ENCODE measurements around the gene MYCBP2.

The MYCBP2 gene

DNA sequence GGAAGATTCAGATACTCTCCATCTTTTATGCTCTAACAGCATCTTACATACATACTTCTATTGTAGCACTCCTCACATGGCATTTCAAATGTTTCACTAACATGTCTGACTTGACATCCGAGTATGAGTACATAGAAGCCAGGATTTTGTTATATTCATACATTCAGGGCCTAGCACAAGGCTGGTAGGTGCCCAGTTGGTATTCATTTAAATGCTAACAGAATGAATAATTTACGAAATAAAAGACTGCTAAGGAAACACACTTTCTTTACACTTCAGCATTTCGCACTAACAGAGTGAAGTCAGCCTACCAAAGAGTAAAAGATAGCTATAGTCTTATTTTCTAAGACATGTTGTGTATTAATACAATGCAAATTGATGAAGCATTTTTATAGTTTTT lies 232.1 kb downstream of the MYCBP2 start:
- H4K20me1 ChIP-seq = no peaks in the 10 kb centered on the region
- no peak for TF ChIP-seq Cebpa-rat (IDR thresholded peaks at IDR 0.05)
- no peaks in the 10 kb centered on the region for H3K27me3 ChIP-seq
- H3K4me1 ChIP-seq = no peaks in the 10 kb centered on the region
- H3K27ac ChIP-seq = no peak overlapping the region
- peaks cover 87% of the 10 kb centered on the region for H3K36me3 ChIP-seq
- no peak overlapping the region for H3K9ac ChIP-seq
- no peak overlapping the region for H3K4me2 ChIP-seq
- no peaks in the 10 kb centered on the region for H3K9me3 ChIP-seq
- H3K4me3 ChIP-seq = no peak overlapping the region

DNA sequence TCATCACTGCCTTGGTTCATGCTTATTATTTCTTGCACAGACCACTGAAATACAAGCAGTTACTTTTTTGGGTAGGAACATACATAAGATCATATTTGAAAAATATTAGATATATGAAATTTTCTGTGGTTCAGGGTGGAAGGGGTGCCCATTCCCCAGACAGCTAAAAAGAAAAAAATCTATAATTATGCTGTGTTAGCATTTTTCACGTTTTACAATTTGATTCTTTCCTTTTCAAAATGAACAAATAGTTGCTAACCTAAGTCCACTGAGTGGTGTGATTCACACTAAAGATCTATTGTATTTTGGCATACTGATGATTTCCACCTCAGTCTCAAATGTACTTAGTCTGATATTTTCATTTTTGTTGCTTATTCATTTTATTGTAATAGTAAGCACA lies 233.2 kb downstream of the MYCBP2 start:
- Histone ChIP-seq H3K9ac (no peak overlapping the region), H3K36me3 (peaks cover 77% of the 10 kb centered on the region), H3K27ac (no peak overlapping the region)

DNA sequence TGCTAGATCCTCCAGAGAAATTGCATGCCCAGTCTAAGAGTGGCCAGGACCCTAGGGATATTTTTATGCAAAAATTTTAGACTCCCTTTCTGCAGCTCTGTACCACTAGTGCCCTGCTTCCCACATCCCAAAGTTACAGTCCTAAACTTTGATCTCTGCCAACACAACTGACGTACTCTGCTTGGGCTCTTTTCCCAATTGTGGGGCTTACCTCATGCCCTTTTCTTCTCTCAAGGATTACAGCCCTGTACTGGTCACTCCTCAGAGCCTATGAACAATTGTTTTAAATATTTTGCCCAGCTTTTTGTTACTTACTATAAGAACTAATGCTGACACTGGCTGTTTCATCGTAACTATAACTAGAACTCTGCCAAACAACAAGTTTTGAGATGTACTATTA lies 242.1 kb downstream of the MYCBP2 start:
- TF ChIP-seq Cebpa-rat (IDR thresholded peaks at IDR 0.05) = no peak
- no peak overlapping the region for H3K27ac ChIP-seq
- peaks cover 73% of the 10 kb centered on the region for H3K36me3 ChIP-seq

More for the DNA sequence above, 233.2 kb downstream of the MYCBP2 start:
- H4K20me1 ChIP-seq = no peaks in the 10 kb centered on the region
- no peaks in the 10 kb centered on the region for H3K9me3 ChIP-seq
- H3K27me3 ChIP-seq = no peaks in the 10 kb centered on the region
- H3K4me1 ChIP-seq = no peaks in the 10 kb centered on the region
- H3K4me2 ChIP-seq = no peak overlapping the region
- H3K4me3 ChIP-seq = no peak overlapping the region
- no peak for TF ChIP-seq Cebpa-rat (IDR thresholded peaks at IDR 0.05)

DNA sequence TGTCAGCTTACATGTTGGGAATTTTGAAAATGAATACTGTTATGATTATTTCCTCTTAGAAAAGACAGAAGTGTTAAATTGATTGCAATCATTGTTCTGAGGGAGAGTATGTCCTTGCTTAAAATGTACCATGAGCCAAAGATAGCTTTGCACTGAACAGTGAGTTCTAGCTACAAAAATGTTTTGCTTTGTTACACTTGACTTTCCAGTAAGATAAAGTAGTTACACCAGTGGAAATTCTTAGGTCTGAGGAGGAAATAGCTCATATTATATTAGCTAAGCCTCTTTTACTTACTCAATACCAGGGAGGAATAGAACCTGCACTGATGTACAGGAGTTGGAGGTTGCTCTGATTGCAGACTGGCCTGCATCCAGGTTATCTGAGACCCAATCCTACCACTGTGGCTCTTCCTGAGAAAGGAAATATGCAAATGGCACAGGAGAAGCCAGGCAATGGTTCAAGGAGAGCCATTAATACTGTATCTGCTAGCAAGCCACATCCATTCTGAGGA lies 246.9 kb downstream of the MYCBP2 start:
- Histone ChIP-seq H3K27me3 (no peaks in the 10 kb centered on the region), H3K36me3 (peaks cover 94% of the 10 kb centered on the region), H3K9ac (no peak overlapping the region), H4K20me1 (no peaks in the 10 kb centered on the region), H3K4me3 (no peak overlapping the region), H3K4me1 (no peaks in the 10 kb centered on the region), H3K4me2 (no peak overlapping the region), H3K9me3 (no peaks in the 10 kb centered on the region), H3K27ac (no peak overlapping the region)
- TF ChIP-seq Cebpa-rat (IDR thresholded peaks at IDR 0.05) = no peak

More for the DNA sequence above, 242.1 kb downstream of the MYCBP2 start:
- Histone ChIP-seq H3K4me2 (no peak overlapping the region), H3K27me3 (no peaks in the 10 kb centered on the region), H4K20me1 (no peaks in the 10 kb centered on the region), H3K9ac (no peak overlapping the region), H3K4me1 (no peaks in the 10 kb centered on the region), H3K9me3 (no peaks in the 10 kb centered on the region), H3K4me3 (no peak overlapping the region)

DNA sequence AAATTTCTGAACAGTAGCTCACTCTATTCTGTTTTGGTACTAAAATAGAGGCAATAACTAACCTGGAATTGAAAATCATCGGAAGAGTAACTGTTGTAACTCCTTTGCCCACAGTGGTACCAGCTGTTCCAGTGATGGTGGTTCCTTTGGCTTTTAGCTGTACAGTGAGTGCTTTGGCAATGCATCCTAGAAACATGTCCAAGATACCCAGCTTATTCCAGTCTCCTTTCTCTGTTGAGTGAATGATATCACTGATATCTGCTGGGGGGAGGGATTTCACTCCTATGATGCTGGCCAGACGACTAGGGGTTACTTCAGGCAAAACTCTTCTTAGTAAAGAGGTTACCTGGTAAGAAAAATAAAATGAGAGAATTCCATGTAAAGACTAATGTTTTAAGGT lies 259.4 kb downstream of the MYCBP2 start:
- Histone ChIP-seq H3K9ac (no peak overlapping the region), H3K36me3 (peaks cover 81% of the 10 kb centered on the region), H3K27ac (no peak overlapping the region), H3K9me3 (no peaks in the 10 kb centered on the region), H4K20me1 (no peaks in the 10 kb centered on the region), H3K4me2 (no peak overlapping the region), H3K4me3 (no peak overlapping the region), H3K4me1 (no peaks in the 10 kb centered on the region), H3K27me3 (no peaks in the 10 kb centered on the region)
- TF ChIP-seq Cebpa-rat (IDR thresholded peaks at IDR 0.05) = no peak

DNA sequence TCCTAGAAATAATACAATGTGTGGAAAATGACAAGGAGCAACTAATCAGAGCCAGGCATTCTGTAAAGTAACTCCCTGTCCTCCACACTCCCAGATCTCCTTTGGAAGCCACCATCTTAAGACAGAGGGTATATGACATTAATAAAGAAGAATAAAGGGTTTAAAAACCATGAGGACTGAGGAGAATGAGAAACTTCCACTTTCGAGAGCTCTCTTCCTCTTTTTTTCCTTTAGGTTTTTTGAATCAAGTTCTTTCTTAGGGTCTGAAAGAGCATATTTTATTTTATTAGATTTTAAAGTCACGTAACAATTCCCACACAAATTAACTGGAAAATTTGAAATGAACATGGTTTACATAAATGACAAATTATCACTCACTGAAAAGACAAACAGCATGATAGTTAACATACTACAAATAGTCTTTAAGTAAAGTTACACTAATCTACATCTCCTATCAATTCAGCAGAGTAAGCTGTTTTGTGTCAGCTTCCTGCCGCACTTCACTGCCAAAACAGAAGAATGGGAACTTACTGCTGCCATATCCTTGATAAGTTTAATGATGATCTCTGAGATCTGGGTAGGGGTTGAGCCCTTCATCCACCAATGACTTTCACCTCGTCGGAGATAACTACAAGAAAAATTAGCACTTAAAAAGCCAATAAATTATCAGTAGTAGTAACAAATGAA lies 261.3 kb downstream of the MYCBP2 start:
- H3K36me3 ChIP-seq = peaks cover 93% of the 10 kb centered on the region
- no peak overlapping the region for H3K27ac ChIP-seq
- no peak overlapping the region for H3K4me2 ChIP-seq

DNA sequence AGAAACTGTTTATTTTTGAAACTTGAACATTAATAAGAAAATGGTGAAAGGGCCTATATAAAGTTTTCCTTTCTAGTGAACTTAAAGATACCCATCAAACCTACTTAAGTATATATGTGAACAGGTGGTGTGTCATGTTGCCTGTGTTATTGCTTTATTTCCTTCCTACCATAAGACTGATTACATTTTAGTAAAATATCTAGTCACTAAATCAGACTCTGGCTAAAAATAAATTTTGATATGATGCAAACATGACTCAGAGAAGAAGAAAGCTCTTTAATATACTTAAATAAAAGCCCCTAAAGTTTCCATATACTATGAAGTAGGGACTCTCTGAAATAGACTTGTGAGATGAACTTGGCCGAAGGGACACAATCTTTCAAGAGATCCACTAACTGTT lies 264.8 kb downstream of the MYCBP2 start:
- no peak overlapping the region for H3K9ac ChIP-seq
- no peak for TF ChIP-seq Cebpa-rat (IDR thresholded peaks at IDR 0.05)
- H4K20me1 ChIP-seq = no peaks in the 10 kb centered on the region
- no peaks in the 10 kb centered on the region for H3K4me1 ChIP-seq
- peaks cover 88% of the 10 kb centered on the region for H3K36me3 ChIP-seq
- H3K9me3 ChIP-seq = no peaks in the 10 kb centered on the region
- H3K4me3 ChIP-seq = no peak overlapping the region
- no peak overlapping the region for H3K27ac ChIP-seq
- no peaks in the 10 kb centered on the region for H3K27me3 ChIP-seq
- no peak overlapping the region for H3K4me2 ChIP-seq

More for the DNA sequence above, 261.3 kb downstream of the MYCBP2 start:
- no peaks in the 10 kb centered on the region for H3K27me3 ChIP-seq
- no peaks in the 10 kb centered on the region for H4K20me1 ChIP-seq
- no peak for TF ChIP-seq Cebpa-rat (IDR thresholded peaks at IDR 0.05)
- no peaks in the 10 kb centered on the region for H3K9me3 ChIP-seq
- H3K4me1 ChIP-seq = no peaks in the 10 kb centered on the region
- no peak overlapping the region for H3K9ac ChIP-seq
- no peak overlapping the region for H3K4me3 ChIP-seq

DNA sequence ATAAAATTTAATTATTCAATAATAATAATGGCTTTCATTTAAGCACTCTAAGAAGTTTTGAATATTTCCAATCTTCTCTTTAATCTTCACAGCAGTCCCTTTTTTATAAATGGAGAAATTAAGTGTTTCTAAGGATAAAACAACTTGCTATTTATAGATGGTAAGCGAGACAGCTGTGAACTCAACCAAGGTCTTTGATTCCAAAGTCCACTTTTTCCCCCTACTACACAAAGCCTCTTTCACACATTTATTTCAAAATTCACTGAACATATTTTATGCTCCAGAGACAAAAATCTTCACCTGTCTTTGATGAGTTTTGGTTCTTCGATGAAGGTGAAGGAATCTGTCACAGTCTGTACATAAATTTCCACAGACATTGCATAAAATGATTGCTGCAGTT lies 265.5 kb downstream of the MYCBP2 start:
- Histone ChIP-seq H3K27me3 (no peaks in the 10 kb centered on the region), H3K4me1 (no peaks in the 10 kb centered on the region), H3K27ac (no peak overlapping the region), H3K9ac (no peak overlapping the region), H3K4me2 (no peak overlapping the region), H3K36me3 (peaks cover 91% of the 10 kb centered on the region), H3K9me3 (no peaks in the 10 kb centered on the region), H4K20me1 (no peaks in the 10 kb centered on the region), H3K4me3 (no peak overlapping the region)
- no peak for TF ChIP-seq Cebpa-rat (IDR thresholded peaks at IDR 0.05)

DNA sequence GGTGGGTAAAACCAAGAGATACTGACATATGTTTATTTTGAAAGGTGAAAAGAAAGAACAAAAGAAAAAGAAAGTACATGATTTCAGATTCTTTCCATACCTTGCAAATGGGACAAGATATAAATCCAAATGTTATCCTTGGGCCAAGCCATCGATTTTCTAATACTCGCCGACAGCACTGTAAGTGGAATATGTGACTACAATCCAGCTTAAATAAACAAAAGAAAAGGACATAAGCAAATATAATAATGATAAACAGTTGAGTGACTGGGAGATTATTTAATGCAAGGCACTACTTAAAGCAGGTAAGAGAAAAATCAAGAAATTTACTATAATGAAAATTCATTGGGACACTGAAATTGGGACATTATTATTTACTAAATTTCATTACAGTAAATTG lies 270.0 kb downstream of the MYCBP2 start:
- Histone ChIP-seq H3K36me3 (peaks cover 92% of the 10 kb centered on the region), H3K4me3 (no peak overlapping the region), H4K20me1 (no peaks in the 10 kb centered on the region), H3K9me3 (no peaks in the 10 kb centered on the region), H3K4me2 (no peak overlapping the region), H3K27ac (no peak overlapping the region), H3K9ac (no peak overlapping the region), H3K4me1 (no peaks in the 10 kb centered on the region), H3K27me3 (no peaks in the 10 kb centered on the region)
- TF ChIP-seq Cebpa-rat (IDR thresholded peaks at IDR 0.05) = no peak

DNA sequence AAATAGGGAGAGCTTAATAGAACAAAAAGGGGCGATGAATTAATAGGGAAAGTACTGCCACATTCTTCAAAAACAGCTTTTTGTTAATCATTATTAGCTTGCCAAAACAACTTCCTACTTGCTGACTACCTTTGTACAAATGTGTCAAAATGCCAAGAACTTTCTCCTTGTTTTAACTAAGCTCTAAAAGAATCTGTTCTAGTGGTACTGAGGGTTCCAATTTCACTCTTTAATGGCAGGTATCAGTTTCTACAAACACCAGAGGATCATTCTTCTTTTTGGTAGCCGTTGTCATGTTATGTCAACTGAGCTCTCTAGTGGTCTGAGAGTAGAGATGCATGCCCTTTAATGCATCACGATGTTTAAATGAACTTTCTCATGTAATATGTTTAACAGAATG lies 270.5 kb downstream of the MYCBP2 start:
- Histone ChIP-seq H3K9me3 (no peaks in the 10 kb centered on the region), H3K4me3 (no peak overlapping the region), H3K4me1 (no peaks in the 10 kb centered on the region), H3K36me3 (peaks cover 91% of the 10 kb centered on the region), H3K4me2 (no peak overlapping the region), H3K27me3 (no peaks in the 10 kb centered on the region), H4K20me1 (no peaks in the 10 kb centered on the region), H3K9ac (no peak overlapping the region), H3K27ac (no peak overlapping the region)
- no peak for TF ChIP-seq Cebpa-rat (IDR thresholded peaks at IDR 0.05)

Measured in BLaER1 (cell line).